Testis (tissue), 2 donors: Measurements from ENCODE around the gene RAB3B.

Experiments
- POLR2A ChIP-seq: fragments of 450-650 bp; IDR thresholded peaks from one replicate; pipeline ENCODE4 v1.6.1; 2017; ENCODE audit warnings: antibody characterized with exemption, mild to moderate bottlenecking, moderate library complexity
- TF ChIP-seq, protein P1 (sequence below), 3 experiments: fragments of 450-650 bp in 2 of 3; fragments of 200-600 bp in 1 of 3; sonication (generic) in 1 of 3; IDR thresholded peaks; one replicate each; pipeline ENCODE4 v1.5.1; 2016 to 2019; ENCODE audit warnings: antibody characterized with exemption in 3 of 3, mild to moderate bottlenecking in 2 of 3, moderate library complexity in 1 of 3

DNA sequence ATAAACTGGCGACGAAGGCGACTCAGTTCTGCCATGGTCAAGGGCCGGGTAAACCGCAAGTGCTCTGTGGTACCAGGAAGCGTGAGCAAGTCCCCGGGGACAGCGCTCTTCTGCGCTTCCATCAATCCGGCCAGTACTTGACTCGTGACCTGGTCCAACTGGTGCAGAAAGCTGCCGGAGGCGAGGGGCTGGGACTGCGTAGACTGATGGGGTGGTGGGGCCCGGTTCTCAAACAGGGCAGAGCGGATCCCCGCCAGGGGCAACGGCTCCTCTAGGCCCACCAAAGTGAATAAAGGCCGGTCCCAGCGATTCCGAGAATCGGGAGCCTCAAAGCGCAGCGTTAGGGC, 42.3 kb upstream of the RAB3B start:
- TF ChIP-seq, protein P1, sequence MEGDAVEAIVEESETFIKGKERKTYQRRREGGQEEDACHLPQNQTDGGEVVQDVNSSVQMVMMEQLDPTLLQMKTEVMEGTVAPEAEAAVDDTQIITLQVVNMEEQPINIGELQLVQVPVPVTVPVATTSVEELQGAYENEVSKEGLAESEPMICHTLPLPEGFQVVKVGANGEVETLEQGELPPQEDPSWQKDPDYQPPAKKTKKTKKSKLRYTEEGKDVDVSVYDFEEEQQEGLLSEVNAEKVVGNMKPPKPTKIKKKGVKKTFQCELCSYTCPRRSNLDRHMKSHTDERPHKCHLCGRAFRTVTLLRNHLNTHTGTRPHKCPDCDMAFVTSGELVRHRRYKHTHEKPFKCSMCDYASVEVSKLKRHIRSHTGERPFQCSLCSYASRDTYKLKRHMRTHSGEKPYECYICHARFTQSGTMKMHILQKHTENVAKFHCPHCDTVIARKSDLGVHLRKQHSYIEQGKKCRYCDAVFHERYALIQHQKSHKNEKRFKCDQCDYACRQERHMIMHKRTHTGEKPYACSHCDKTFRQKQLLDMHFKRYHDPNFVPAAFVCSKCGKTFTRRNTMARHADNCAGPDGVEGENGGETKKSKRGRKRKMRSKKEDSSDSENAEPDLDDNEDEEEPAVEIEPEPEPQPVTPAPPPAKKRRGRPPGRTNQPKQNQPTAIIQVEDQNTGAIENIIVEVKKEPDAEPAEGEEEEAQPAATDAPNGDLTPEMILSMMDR (IDR thresholded peaks at IDR 0.05): no peak
- TF ChIP-seq POLR2A: no peak
